CD14-positive monocyte (primary cell): ENCODE data around the gene KRT24. TPM values are rescaled to one million over a fixed set of nuclear protein-coding genes. Genes with fewer than 3 reads are reported as not detected.

Source experiments
- DNase-seq, 3 donors: peaks; one replicate each; pipeline ENCODE4 v3.0.0-alpha.2; 2011 to 2022
- H2AFZ ChIP-seq: 2 replicates; pipeline ENCODE4 v1.6.0; 2012; ENCODE audit warnings: mild to moderate bottlenecking, low read depth, low read length, inconsistent platforms; ENCODE audit not compliant: insufficient read depth, poor library complexity, severe bottlenecking
- H3K27ac ChIP-seq, 2 donors: 1 replicate in 1 of 2; 2 replicates in 1 of 2; pipeline ENCODE4 v1.5.1; 2012 to 2013; ENCODE audit warnings: low read length in 2 of 2, control low read depth in 1 of 2, inconsistent platforms in 1 of 2, low read depth in 1 of 2, mild to moderate bottlenecking in 1 of 2
- H3K27me3 ChIP-seq, 2 donors: one replicate each; pipeline versions ENCODE4 v1.6.0 to v1.6.1; 2011 to 2013; ENCODE audit warnings: low read length in 2 of 2; ENCODE audit not compliant: control insufficient read depth in 2 of 2, insufficient read depth in 2 of 2
- H3K36me3 ChIP-seq, 2 donors: replicated peaks in 1 of 2; 1 replicate in 1 of 2; 2 replicates in 1 of 2; pipeline versions ENCODE4 v1.5.1 to v1.6.1; 2012 to 2013; ENCODE audit warnings: low read length in 2 of 2, control low read depth in 1 of 2, inconsistent platforms in 1 of 2, mild to moderate bottlenecking in 1 of 2; ENCODE audit not compliant: insufficient read depth in 2 of 2, control insufficient read depth in 1 of 2
- H3K4me1 ChIP-seq, 2 donors: 1 replicate in 1 of 2; 2 replicates in 1 of 2; pipeline versions ENCODE4 v1.5.1 to v1.6.1; 2012 to 2013; ENCODE audit warnings: low read length in 2 of 2, control low read depth in 1 of 2, inconsistent platforms in 1 of 2, mild to moderate bottlenecking in 1 of 2, moderate library complexity in 1 of 2; ENCODE audit not compliant: insufficient read depth in 2 of 2, control insufficient read depth in 1 of 2
- H3K4me2 ChIP-seq: replicated peaks from 2 replicates; pipeline ENCODE3; 2012; ENCODE audit warnings: low read length, moderate library complexity, mild to moderate bottlenecking; ENCODE audit not compliant: poor library complexity, severe bottlenecking; ENCODE audit errors: extremely low read depth
- H3K4me3 ChIP-seq, 3 experiments: fragments of 200-600 bp in 1 of 3; sonication (generic) in 1 of 3; replicated peaks in 1 of 3; 1 replicate in 2 of 3; 2 replicates in 1 of 3; pipeline ENCODE4 v1.5.1; 2011 to 2013; ENCODE audit warnings: low read length in 3 of 3, mild to moderate bottlenecking in 3 of 3, control low read depth in 2 of 3, low read depth in 2 of 3, inconsistent platforms in 1 of 3, moderate library complexity in 1 of 3
- H3K79me2 ChIP-seq: 2 replicates; pipeline ENCODE4 v1.6.0; 2012; ENCODE audit warnings: mild to moderate bottlenecking, control low read depth, inconsistent platforms, low read length, moderate library complexity; ENCODE audit not compliant: insufficient read depth
- H3K9ac ChIP-seq: 2 replicates; pipeline ENCODE4 v1.6.0; 2017; ENCODE audit warnings: low read length, mild to moderate bottlenecking; ENCODE audit not compliant: insufficient read depth, poor library complexity, severe bottlenecking
- H3K9me3 ChIP-seq, 2 donors: replicated peaks in 1 of 2; 1 replicate in 1 of 2; 2 replicates in 1 of 2; pipeline versions ENCODE4 v1.5.1 to v1.6.1; 2012 to 2013; ENCODE audit warnings: low read length in 2 of 2, control low read depth in 1 of 2; ENCODE audit not compliant: control insufficient read depth in 1 of 2, insufficient read depth in 1 of 2
- H4K20me1 ChIP-seq: 2 replicates; pipeline ENCODE4 v1.6.0; 2012; ENCODE audit warnings: mild to moderate bottlenecking, low read length, control low read depth, moderate library complexity; ENCODE audit not compliant: insufficient read depth
- H3K27ac Mint-ChIP-seq, 7 donors: one replicate each; pipeline ENCODE4 v1.8.0; 2020; ENCODE audit warnings: mild to moderate bottlenecking in 7 of 7, mixed read lengths in 7 of 7, moderate library complexity in 6 of 7, inconsistent platforms in 2 of 7
- H3K27me3 Mint-ChIP-seq, 3 donors: one replicate each; pipeline ENCODE4 v1.8.0; 2021 to 2022; ENCODE audit warnings: low read depth in 3 of 3, mild to moderate bottlenecking in 3 of 3, mixed read lengths in 3 of 3, moderate library complexity in 3 of 3, inconsistent platforms in 1 of 3
- H3K36me3 Mint-ChIP-seq, 2 donors: one replicate each; pipeline ENCODE4 v1.8.0; 2020; ENCODE audit warnings: mixed read lengths in 2 of 2, inconsistent platforms in 1 of 2, mild to moderate bottlenecking in 1 of 2
- H3K4me1 Mint-ChIP-seq: one replicate; pipeline ENCODE4 v1.8.0; 2020; ENCODE audit warnings: mild to moderate bottlenecking, mixed read lengths
- H3K4me3 Mint-ChIP-seq, 2 donors: one replicate each; pipeline ENCODE4 v1.8.0; 2020; ENCODE audit warnings: mild to moderate bottlenecking in 2 of 2, mixed read lengths in 2 of 2, moderate library complexity in 1 of 2
- H3K9me3 Mint-ChIP-seq, 7 donors: one replicate each; pipeline ENCODE4 v1.8.0; 2020 to 2022; ENCODE audit warnings: mixed read lengths in 7 of 7, mild to moderate bottlenecking in 6 of 7, moderate library complexity in 6 of 7, inconsistent platforms in 2 of 7
- WGBS: methylation state at CpG from one replicate; pipeline ENCODE4 v1.1.5; 2013; ENCODE audit warnings: missing lambda C conversion rate; ENCODE audit not compliant: insufficient coverage; 5-methylcytosine and 5-hydroxymethylcytosine counted together
- intact Hi-C, 2 donors: fragments of 100-400 bp; cut with micrococcal nuclease; formaldehyde crosslinking; loops; one replicate each; pipeline versions ENCODE4 v1.15.0 to v1.15.1; 2023
- polyA plus RNA-seq, 3 donors: library from polyadenylated mRNA; depleted of rRNA in 1 of 3; unstranded in 2 of 3; stranded (reverse) in 1 of 3; fragments of 300-500 nt in 2 of 3; fragments of >200 nt in 1 of 3; fragmentation: Illumina TruSeq in 2 of 3; gene quantifications; 1 replicate in 2 of 3; 2 replicates in 1 of 3; pipeline ENCODE4 v1.2.3, GENCODE V29; 2012 to 2021
- TF ChIP-seq, protein P1 (sequence below): fragments of 200-600 bp; IDR thresholded peaks from one replicate; pipeline ENCODE4 v1.8.0; 2022; ENCODE audit warnings: antibody characterized with exemption, mild to moderate bottlenecking

KRT24 gene
- polyA plus RNA-seq, 3 donors, result not detected

DNA sequence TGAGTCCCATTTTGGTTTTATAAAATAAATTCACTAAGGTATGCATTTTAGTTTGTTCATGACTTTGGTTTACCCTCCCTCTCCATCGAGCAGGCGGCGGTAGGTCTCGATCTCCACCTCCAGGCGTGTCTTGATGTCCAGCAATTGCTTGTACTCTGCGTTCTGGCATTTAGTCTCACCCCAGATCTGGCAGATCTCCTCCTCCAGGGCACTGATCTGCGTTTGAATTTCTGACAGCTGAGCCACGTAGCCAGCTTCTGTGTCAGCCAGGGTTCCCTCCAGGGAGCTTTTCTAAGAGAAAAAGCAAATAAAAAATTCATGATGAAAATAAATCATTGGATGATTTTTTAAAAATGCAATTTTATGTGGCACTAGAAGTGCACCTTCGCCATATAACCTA lies 4.2 kb downstream of the KRT24 start:
- Histone ChIP-seq H3K36me3 (no peaks in the 10 kb centered on the region), H3K27me3 (peaks cover 4 to 13% of the 10 kb centered on the region in 2 donors), H3K4me2 (no peak overlapping the region), H2AFZ (no peak overlapping the region), H3K9me3 (no peaks in the 10 kb centered on the region), H3K27ac (no peak overlapping the region), H4K20me1 (no peaks in the 10 kb centered on the region), H3K4me3 (no peak overlapping the region), H3K4me1 (no peaks in the 10 kb centered on the region), H3K79me2 (no peaks in the 10 kb centered on the region), H3K9ac (no peak overlapping the region)
- Mint-ChIP-seq H3K36me3 (no peaks in the 10 kb centered on the region), H3K9me3 (peaks cover 0 to 2% (median 0%) of the 10 kb centered on the region in 7 donors), H3K27ac (no peak overlapping the region), H3K4me1 (no peaks in the 10 kb centered on the region), H3K27me3 (peaks cover 19 to 62% (median 23%) of the 10 kb centered on the region in 3 donors), H3K4me3 (no peak overlapping the region)
- 96% methylated on average over 6 of the region's 9 CpGs for WGBS
- DNase-seq, result no peak
- intact Hi-C loops, result no loop called here
- TF ChIP-seq, protein P1, sequence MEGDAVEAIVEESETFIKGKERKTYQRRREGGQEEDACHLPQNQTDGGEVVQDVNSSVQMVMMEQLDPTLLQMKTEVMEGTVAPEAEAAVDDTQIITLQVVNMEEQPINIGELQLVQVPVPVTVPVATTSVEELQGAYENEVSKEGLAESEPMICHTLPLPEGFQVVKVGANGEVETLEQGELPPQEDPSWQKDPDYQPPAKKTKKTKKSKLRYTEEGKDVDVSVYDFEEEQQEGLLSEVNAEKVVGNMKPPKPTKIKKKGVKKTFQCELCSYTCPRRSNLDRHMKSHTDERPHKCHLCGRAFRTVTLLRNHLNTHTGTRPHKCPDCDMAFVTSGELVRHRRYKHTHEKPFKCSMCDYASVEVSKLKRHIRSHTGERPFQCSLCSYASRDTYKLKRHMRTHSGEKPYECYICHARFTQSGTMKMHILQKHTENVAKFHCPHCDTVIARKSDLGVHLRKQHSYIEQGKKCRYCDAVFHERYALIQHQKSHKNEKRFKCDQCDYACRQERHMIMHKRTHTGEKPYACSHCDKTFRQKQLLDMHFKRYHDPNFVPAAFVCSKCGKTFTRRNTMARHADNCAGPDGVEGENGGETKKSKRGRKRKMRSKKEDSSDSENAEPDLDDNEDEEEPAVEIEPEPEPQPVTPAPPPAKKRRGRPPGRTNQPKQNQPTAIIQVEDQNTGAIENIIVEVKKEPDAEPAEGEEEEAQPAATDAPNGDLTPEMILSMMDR, result no peak

DNA sequence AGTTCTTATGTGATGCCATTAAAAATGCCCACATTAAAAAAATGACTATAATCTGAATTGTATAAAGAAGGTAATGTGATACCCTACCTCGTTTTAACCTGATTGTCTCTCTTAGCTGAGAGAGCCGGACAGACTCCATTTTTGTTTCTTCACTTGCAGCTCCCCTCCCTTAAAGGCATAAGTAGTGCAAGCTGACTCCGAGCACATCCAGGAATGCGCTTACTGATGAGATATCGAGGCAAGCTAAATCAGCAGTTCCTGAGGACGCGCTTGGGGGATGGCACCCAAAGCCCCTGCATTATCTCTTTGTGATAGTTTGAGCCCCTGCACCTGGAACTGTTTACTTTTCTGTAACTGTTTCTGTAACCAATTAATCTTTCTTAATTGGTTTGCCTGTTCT lies 6.3 kb downstream of the KRT24 start:
- no peak overlapping the region for H3K4me3 Mint-ChIP-seq
- H3K27me3 Mint-ChIP-seq, result peaks cover 21 to 67% (median 21%) of the 10 kb centered on the region in 3 donors
- 100% methylated on average over 3 of the region's 7 CpGs for WGBS
- peaks cover 0 to 2% (median 0%) of the 10 kb centered on the region in 7 donors for H3K9me3 Mint-ChIP-seq
- Histone ChIP-seq H2AFZ (no peak overlapping the region), H3K27ac (no peak overlapping the region), H3K4me2 (no peak overlapping the region), H3K4me3 (no peak overlapping the region), H3K27me3 (peaks cover 7 to 15% of the 10 kb centered on the region in 2 donors), H3K9me3 (no peaks in the 10 kb centered on the region), H3K79me2 (no peaks in the 10 kb centered on the region), H3K4me1 (no peaks in the 10 kb centered on the region), H3K9ac (no peak overlapping the region), H3K36me3 (no peaks in the 10 kb centered on the region), H4K20me1 (no peaks in the 10 kb centered on the region)
- H3K36me3 Mint-ChIP-seq, result no peaks in the 10 kb centered on the region
- intact Hi-C loops, result no loop called here
- TF ChIP-seq, protein P1, result no peak
- no peak for DNase-seq
- H3K4me1 Mint-ChIP-seq, result no peaks in the 10 kb centered on the region
- no peak overlapping the region for H3K27ac Mint-ChIP-seq
